HG02678 (cell line): ENCODE data around the gene DCXR.

Source experiments
- ATAC-seq: cut with Tn5 transposase; IDR thresholded peaks from one replicate; pipeline ENCODE4 v1.9.1; 2021; ENCODE audit warnings: mild to moderate bottlenecking, moderate library complexity; ENCODE audit not compliant: unreplicated experiment

DCXR gene

GRCh38 chr17:82013772-82014321, 23.6 kb downstream of the DCXR start:
- no peak for ATAC-seq

GRCh38 chr17:82013341-82013740, 24.2 kb downstream of the DCXR start:
- no peak for ATAC-seq

- no peak for ATAC-seq
Measured at GRCh38 chr17:82012640-82013295, 24.7 kb downstream of the DCXR start.

GRCh38 chr17:82012261-82012639, 25.2 kb downstream of the DCXR start:
- no peak for ATAC-seq

GRCh38 chr17:82011617-82012187, 25.8 kb downstream of the DCXR start:
- ATAC-seq = no peak

GRCh38 chr17:82010575-82011525, 26.6 kb downstream of the DCXR start:
- no peak for ATAC-seq

GRCh38 chr17:82009413-82009812, 28.1 kb downstream of the DCXR start:
- no peak for ATAC-seq

- no peak for ATAC-seq
Measured at GRCh38 chr17:82008941-82009405, 28.5 kb downstream of the DCXR start.

GRCh38 chr17:82008258-82008940, 29.1 kb downstream of the DCXR start:
- no peak for ATAC-seq

- no peak for ATAC-seq
Measured at GRCh38 chr17:82007495-82008257, 29.8 kb downstream of the DCXR start.

- ATAC-seq = no peak
Measured at GRCh38 chr17:82007228-82007494, 30.3 kb downstream of the DCXR start.

- no peak for ATAC-seq
Measured at GRCh38 chr17:82006468-82007227, 30.8 kb downstream of the DCXR start.

- no peak for ATAC-seq
Measured at GRCh38 chr17:82005701-82006348, 31.7 kb downstream of the DCXR start.

GRCh38 chr17:82004517-82005455, 32.7 kb downstream of the DCXR start:
- ATAC-seq = no peak

- no peak for ATAC-seq
Measured at GRCh38 chr17:82003411-82004381, 33.8 kb downstream of the DCXR start.

GRCh38 chr17:82001571-82002056, 35.9 kb downstream of the DCXR start:
- no peak for ATAC-seq
